HEK293 (cell line): ENCODE measurements around the gene CRB3.

Experiments
- EGR2 ChIP-seq: fragments of 450-650 bp; formaldehyde crosslinking; IDR thresholded peaks from 2 replicates; pipeline ENCODE4 v1.5.1; 2016; ENCODE audit warnings: low read depth, missing biosample characterization, missing genetic modification characterization
- HOXC10 ChIP-seq: sonication (generic); formaldehyde crosslinking; IDR thresholded peaks from 2 replicates; pipeline ENCODE4 v1.8.1; 2023; ENCODE audit warnings: mild to moderate bottlenecking, missing genetic modification reagents
- KLF7 ChIP-seq: fragments of 450-650 bp; formaldehyde crosslinking; IDR thresholded peaks from 2 replicates; pipeline ENCODE4 v1.5.1; 2016; ENCODE audit warnings: missing biosample characterization, missing genetic modification characterization, borderline replicate concordance
- KLF8 ChIP-seq: fragments of 450-650 bp; formaldehyde crosslinking; IDR thresholded peaks from 2 replicates; pipeline ENCODE4 v1.5.1; 2016; ENCODE audit warnings: missing biosample characterization, missing genetic modification characterization
- KLF9 ChIP-seq: fragments of 450-650 bp; formaldehyde crosslinking; IDR thresholded peaks from 2 replicates; pipeline ENCODE4 v1.5.1; 2016; ENCODE audit warnings: missing biosample characterization, missing genetic modification characterization, low read depth
- OVOL3 ChIP-seq: fragments of 450-650 bp; formaldehyde crosslinking; IDR thresholded peaks from 2 replicates; pipeline ENCODE4 v1.5.1; 2016; ENCODE audit warnings: missing biosample characterization, missing genetic modification characterization
- SETDB1 ChIP-seq: IDR thresholded peaks from one replicate; pipeline ENCODE4 v1.6.1; 2017; ENCODE audit warnings: mild to moderate bottlenecking, low read length, moderate library complexity, mixed read lengths; ENCODE audit not compliant: insufficient read length
- SP2 ChIP-seq: fragments of 450-650 bp; formaldehyde crosslinking; IDR thresholded peaks from 2 replicates; pipeline ENCODE4 v1.5.1; 2016; ENCODE audit warnings: missing biosample characterization, missing genetic modification characterization
- TRIM28 ChIP-seq: IDR thresholded peaks from 2 replicates; pipeline ENCODE4 v1.6.1; 2011; ENCODE audit warnings: low read length, control low read depth, borderline replicate concordance
- YY2 ChIP-seq: fragments of 450-650 bp; formaldehyde crosslinking; IDR thresholded peaks from 2 replicates; pipeline ENCODE4 v1.5.1; 2016; ENCODE audit warnings: missing biosample characterization, missing genetic modification characterization
- ZBTB26 ChIP-seq: fragments of 450-650 bp; formaldehyde crosslinking; optimal IDR thresholded peaks from 2 replicates; pipeline ENCODE3; 2016; ENCODE audit warnings: missing biosample characterization, mild to moderate bottlenecking, missing genetic modification characterization
- ZFP69B ChIP-seq: fragments of 450-650 bp; formaldehyde crosslinking; IDR thresholded peaks from 2 replicates; pipeline ENCODE4 v1.5.1; 2016; ENCODE audit warnings: missing biosample characterization, missing genetic modification characterization
- ZNF184 ChIP-seq: fragments of 450-650 bp; IDR thresholded peaks from 2 replicates; pipeline ENCODE4 v1.5.1; 2018; ENCODE audit warnings: missing biosample characterization, mild to moderate bottlenecking, missing genetic modification characterization
- ZNF24 ChIP-seq: fragments of 450-650 bp; formaldehyde crosslinking; IDR thresholded peaks from 2 replicates; pipeline ENCODE4 v1.5.1; 2016; ENCODE audit warnings: missing biosample characterization, missing genetic modification characterization
- ZNF274 ChIP-seq, 2 experiments: fragments of 200-500 bp in 1 of 2; fragments of 450-650 bp in 1 of 2; sonication (Bioruptor generic) in 1 of 2; formaldehyde crosslinking in 1 of 2; IDR thresholded peaks; 2 replicates each; pipeline versions ENCODE4 v1.5.1 to v1.6.1; 2014 to 2016; ENCODE audit warnings: borderline replicate concordance in 1 of 2, inconsistent platforms in 1 of 2, low read length in 1 of 2, missing biosample characterization in 1 of 2, missing genetic modification characterization in 1 of 2
- ZNF366 ChIP-seq: fragments of 450-650 bp; formaldehyde crosslinking; conservative IDR thresholded peaks from 2 replicates; pipeline ENCODE4 v1.5.1; 2016; ENCODE audit warnings: missing biosample characterization, missing genetic modification characterization
- ZNF548 ChIP-seq: fragments of 450-650 bp; formaldehyde crosslinking; IDR thresholded peaks from 2 replicates; pipeline ENCODE4 v1.5.1; 2016; ENCODE audit warnings: missing biosample characterization, missing genetic modification characterization
- ZNF561 ChIP-seq: fragments of 450-650 bp; IDR thresholded peaks from 2 replicates; pipeline ENCODE4 v1.5.1; 2018; ENCODE audit warnings: missing biosample characterization, missing genetic modification characterization, borderline replicate concordance
- ZNF580 ChIP-seq: fragments of 450-650 bp; formaldehyde crosslinking; IDR thresholded peaks from 2 replicates; pipeline ENCODE4 v1.5.1; 2016; ENCODE audit warnings: missing biosample characterization, missing genetic modification characterization
- ZNF692 ChIP-seq: fragments of 450-650 bp; formaldehyde crosslinking; IDR thresholded peaks from 2 replicates; pipeline ENCODE4 v1.5.1; 2016; ENCODE audit warnings: missing biosample characterization, missing genetic modification characterization
- ZNF76 ChIP-seq: fragments of 450-650 bp; formaldehyde crosslinking; IDR thresholded peaks from 2 replicates; pipeline ENCODE4; 2016; ENCODE audit warnings: low read depth, missing biosample characterization, missing genetic modification characterization, borderline replicate concordance
- TF ChIP-seq, protein P1 (sequence below): fragments of 450-650 bp; formaldehyde crosslinking; IDR thresholded peaks from 2 replicates; pipeline ENCODE4 v1.5.1; 2016; ENCODE audit warnings: missing biosample characterization, missing genetic modification characterization
- TF ChIP-seq, protein P2 (sequence below): fragments of 450-650 bp; formaldehyde crosslinking; IDR thresholded peaks from 2 replicates; pipeline ENCODE4 v1.5.1; 2016; ENCODE audit warnings: missing biosample characterization, missing genetic modification characterization, borderline replicate concordance
- TF ChIP-seq, protein P3 (sequence below): fragments of 450-650 bp; formaldehyde crosslinking; IDR thresholded peaks from 2 replicates; pipeline ENCODE4 v1.5.1; 2017; ENCODE audit warnings: missing biosample characterization, missing genetic modification characterization

CRB3 gene

DNA sequence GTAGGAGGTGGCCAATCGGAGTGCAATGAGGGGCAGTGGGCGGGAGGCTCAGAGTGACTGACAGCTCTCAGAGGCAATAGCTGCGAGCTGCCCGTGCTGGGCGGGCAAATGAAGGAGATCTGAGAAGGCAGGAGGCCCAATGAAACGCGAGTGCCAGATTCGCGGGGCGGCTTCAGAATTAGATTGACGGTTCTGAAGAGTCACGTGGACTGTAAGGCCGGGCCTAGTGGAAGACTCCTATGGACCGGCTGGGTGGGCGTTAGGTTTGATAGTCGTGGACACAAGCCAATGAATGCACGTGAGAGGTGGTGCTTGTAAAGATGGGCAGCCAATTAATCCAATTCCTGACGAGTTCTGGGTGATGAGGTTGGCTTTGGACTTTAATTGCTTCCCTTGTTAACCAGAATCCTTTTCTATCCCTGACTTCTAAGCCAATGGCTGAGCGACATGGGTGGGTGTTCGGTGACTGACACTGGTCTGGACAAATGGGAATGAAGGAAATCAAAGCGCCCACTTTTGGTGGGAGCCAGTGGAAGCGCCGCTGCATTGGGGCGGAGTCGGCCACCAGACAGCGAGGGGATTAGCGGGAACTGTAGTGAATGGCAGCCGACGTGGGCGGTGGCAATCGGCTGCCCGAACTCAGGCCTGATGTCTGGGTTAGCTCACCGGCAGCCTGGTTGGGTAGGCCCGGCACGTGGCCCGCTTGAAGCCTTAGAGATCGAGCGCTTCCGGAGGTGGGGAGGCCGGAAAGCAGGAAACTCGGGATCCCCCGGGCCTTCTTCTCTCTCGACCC lies 38.9 kb upstream of the CRB3 start (continued):
- TF ChIP-seq, protein P1, sequence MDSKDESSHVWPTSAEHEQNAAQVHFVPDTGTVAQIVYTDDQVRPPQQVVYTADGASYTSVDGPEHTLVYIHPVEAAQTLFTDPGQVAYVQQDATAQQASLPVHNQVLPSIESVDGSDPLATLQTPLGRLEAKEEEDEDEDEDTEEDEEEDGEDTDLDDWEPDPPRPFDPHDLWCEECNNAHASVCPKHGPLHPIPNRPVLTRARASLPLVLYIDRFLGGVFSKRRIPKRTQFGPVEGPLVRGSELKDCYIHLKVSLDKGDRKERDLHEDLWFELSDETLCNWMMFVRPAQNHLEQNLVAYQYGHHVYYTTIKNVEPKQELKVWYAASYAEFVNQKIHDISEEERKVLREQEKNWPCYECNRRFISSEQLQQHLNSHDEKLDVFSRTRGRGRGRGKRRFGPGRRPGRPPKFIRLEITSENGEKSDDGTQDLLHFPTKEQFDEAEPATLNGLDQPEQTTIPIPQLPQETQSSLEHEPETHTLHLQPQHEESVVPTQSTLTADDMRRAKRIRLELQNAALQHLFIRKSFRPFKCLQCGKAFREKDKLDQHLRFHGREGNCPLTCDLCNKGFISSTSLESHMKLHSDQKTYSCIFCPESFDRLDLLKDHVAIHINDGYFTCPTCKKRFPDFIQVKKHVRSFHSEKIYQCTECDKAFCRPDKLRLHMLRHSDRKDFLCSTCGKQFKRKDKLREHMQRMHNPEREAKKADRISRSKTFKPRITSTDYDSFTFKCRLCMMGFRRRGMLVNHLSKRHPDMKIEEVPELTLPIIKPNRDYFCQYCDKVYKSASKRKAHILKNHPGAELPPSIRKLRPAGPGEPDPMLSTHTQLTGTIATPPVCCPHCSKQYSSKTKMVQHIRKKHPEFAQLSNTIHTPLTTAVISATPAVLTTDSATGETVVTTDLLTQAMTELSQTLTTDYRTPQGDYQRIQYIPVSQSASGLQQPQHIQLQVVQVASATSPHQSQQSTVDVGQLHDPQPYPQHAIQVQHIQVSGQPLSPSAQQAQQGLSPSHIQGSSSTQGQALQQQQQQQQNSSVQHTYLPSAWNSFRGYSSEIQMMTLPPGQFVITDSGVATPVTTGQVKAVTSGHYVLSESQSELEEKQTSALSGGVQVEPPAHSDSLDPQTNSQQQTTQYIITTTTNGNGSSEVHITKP (tag by site-specific recombination), result peak; percentile 78
- 0 out of 2 replicates have a peak, but pooled peaks have one; percentile 25 for TF ChIP-seq KLF7 (tag by site-specific recombination)
- no peak for TF ChIP-seq OVOL3
- no peak for TF ChIP-seq ZNF366 (tag by site-specific recombination)
- TF ChIP-seq, protein P2, sequence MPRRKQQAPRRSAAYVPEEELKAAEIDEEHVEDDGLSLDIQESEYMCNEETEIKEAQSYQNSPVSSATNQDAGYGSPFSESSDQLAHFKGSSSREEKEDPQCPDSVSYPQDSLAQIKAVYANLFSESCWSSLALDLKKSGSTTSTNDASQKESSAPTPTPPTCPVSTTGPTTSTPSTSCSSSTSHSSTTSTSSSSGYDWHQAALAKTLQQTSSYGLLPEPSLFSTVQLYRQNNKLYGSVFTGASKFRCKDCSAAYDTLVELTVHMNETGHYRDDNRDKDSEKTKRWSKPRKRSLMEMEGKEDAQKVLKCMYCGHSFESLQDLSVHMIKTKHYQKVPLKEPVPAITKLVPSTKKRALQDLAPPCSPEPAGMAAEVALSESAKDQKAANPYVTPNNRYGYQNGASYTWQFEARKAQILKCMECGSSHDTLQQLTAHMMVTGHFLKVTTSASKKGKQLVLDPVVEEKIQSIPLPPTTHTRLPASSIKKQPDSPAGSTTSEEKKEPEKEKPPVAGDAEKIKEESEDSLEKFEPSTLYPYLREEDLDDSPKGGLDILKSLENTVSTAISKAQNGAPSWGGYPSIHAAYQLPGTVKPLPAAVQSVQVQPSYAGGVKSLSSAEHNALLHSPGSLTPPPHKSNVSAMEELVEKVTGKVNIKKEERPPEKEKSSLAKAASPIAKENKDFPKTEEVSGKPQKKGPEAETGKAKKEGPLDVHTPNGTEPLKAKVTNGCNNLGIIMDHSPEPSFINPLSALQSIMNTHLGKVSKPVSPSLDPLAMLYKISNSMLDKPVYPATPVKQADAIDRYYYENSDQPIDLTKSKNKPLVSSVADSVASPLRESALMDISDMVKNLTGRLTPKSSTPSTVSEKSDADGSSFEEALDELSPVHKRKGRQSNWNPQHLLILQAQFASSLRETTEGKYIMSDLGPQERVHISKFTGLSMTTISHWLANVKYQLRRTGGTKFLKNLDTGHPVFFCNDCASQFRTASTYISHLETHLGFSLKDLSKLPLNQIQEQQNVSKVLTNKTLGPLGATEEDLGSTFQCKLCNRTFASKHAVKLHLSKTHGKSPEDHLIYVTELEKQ (tag by site-specific recombination), result peak; percentile 25; the same call in 1 of the 2 replicates
- TF ChIP-seq ZNF274 (IDR thresholded peaks at IDR 0.05; ENCODE audit: low read length), result no peak
- TF ChIP-seq ZNF274 (tag by site-specific recombination; IDR thresholded peaks at IDR 0.05; ENCODE audit: borderline replicate concordance), result no peak
- TF ChIP-seq SETDB1, result peak; percentile 92
- TF ChIP-seq ZNF184 (tag by site-specific recombination), result 0 out of 2 replicates have a peak, but pooled peaks have one; percentile 19
- TF ChIP-seq ZNF561, result peak; percentile 84
- TF ChIP-seq SP2 (tag by site-specific recombination), result peak; percentile 98
- 0 out of 2 replicates have a peak, but pooled peaks have one; percentile 27 for TF ChIP-seq YY2 (tag by site-specific recombination)
- TF ChIP-seq HOXC10 (CRISPR knock-in tag), result peak; percentile 51; the same call in 1 of the 2 replicates
- TF ChIP-seq ZBTB26 (tag by site-specific recombination), result peak; percentile 15
- peak; percentile 88 for TF ChIP-seq EGR2 (tag by site-specific recombination)
- peak; percentile 90 for TF ChIP-seq ZNF76 (tag by site-specific recombination)
- TF ChIP-seq KLF8 (tag by site-specific recombination), result peak; percentile 60; the same call in 1 of the 2 replicates
- no peak for TF ChIP-seq ZNF548
- no peak for TF ChIP-seq TRIM28
- TF ChIP-seq ZNF24, result 0 out of 2 replicates have a peak, but pooled peaks have one; percentile 47
- TF ChIP-seq ZNF692 (tag by site-specific recombination), result peak; percentile 92
- TF ChIP-seq ZNF580 (tag by site-specific recombination), result peak; percentile 70
- TF ChIP-seq ZFP69B (tag by site-specific recombination), result peak; percentile 90
- peak; percentile 55 for TF ChIP-seq KLF9 (tag by site-specific recombination)
- TF ChIP-seq, protein P3, sequence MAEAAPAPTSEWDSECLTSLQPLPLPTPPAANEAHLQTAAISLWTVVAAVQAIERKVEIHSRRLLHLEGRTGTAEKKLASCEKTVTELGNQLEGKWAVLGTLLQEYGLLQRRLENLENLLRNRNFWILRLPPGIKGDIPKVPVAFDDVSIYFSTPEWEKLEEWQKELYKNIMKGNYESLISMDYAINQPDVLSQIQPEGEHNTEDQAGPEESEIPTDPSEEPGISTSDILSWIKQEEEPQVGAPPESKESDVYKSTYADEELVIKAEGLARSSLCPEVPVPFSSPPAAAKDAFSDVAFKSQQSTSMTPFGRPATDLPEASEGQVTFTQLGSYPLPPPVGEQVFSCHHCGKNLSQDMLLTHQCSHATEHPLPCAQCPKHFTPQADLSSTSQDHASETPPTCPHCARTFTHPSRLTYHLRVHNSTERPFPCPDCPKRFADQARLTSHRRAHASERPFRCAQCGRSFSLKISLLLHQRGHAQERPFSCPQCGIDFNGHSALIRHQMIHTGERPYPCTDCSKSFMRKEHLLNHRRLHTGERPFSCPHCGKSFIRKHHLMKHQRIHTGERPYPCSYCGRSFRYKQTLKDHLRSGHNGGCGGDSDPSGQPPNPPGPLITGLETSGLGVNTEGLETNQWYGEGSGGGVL (tag by site-specific recombination), result no peak
